ENCODE data around the gene CBFA2T3.

DNA sequence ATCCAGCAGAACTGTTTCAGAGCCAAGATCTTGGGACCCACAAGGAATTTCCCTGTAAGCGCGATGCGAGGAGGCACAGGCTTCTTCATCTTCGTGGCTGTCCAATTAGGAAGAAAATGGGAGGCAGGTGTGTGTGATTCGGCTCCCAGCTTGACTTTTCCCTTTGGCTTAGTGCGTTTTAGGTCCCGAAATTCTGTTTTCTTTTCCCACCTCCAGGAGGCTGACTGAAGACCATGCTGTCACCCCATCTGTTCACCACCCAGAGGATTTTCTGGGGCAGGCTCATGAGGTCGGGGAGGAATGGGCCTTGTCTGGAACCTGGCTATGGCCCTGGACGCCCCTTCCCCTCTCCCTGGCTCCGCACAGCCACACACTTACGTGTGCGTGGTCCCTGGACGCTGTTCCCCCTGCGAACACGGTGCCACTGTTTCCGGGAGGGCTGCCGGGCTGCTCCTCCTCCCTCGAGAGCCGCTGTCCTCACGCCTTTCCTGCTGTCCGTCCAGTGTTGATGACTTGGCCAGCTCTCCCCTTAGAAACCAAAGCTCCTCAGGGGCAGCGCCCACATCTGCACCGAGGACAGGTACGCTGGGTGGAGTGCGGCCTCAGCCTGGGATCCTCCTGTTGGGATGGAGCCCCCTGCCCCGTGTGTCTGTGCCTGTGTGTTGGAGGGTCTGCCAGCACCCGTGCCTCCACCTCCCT, 107.9 kb downstream of the CBFA2T3 start:
- TF ChIP-seq, protein P1, sequence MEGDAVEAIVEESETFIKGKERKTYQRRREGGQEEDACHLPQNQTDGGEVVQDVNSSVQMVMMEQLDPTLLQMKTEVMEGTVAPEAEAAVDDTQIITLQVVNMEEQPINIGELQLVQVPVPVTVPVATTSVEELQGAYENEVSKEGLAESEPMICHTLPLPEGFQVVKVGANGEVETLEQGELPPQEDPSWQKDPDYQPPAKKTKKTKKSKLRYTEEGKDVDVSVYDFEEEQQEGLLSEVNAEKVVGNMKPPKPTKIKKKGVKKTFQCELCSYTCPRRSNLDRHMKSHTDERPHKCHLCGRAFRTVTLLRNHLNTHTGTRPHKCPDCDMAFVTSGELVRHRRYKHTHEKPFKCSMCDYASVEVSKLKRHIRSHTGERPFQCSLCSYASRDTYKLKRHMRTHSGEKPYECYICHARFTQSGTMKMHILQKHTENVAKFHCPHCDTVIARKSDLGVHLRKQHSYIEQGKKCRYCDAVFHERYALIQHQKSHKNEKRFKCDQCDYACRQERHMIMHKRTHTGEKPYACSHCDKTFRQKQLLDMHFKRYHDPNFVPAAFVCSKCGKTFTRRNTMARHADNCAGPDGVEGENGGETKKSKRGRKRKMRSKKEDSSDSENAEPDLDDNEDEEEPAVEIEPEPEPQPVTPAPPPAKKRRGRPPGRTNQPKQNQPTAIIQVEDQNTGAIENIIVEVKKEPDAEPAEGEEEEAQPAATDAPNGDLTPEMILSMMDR (conservative IDR thresholded peaks at IDR 0.05) = no peak
- TF ChIP-seq ZFX (IDR thresholded peaks at IDR 0.05) = no peak
